Coronary artery (tissue), 2 donors: ENCODE results near the gene GALNT14.

Experiments
- DNase-seq: peaks from one replicate; pipeline ENCODE4 v3.0.0-alpha.2; 2017; ENCODE audit warnings: low spot score
- H3K27ac ChIP-seq, 2 donors: fragments of 200-600 bp; sonication (generic); one replicate each; pipeline ENCODE4 v1.5.1; 2016 to 2019
- H3K4me3 ChIP-seq: fragments of 200-600 bp; sonication (generic); 2 replicates; pipeline ENCODE4 v1.5.1; 2016; ENCODE audit warnings: mild to moderate bottlenecking, moderate library complexity
- CTCF ChIP-seq: fragments of 200-600 bp; sonication (generic); IDR thresholded peaks from one replicate; pipeline ENCODE4 v1.5.1; 2019; ENCODE audit warnings: antibody characterized with exemption

GALNT14 gene

GRCh38 chr2:31166925-31167324 lies 28.7 kb upstream of the GALNT14 start:
- no peak overlapping the region for H3K27ac ChIP-seq

GRCh38 chr2:31163011-31163539 lies 24.8 kb upstream of the GALNT14 start:
- Histone ChIP-seq H3K27ac (no peak overlapping the region), H3K4me3 (no peak overlapping the region)
- no peak for TF ChIP-seq CTCF
- DNase-seq = no peak

More at GRCh38 chr2:31166925-31167324, 28.7 kb upstream of the GALNT14 start:
- no peak overlapping the region for H3K4me3 ChIP-seq
- no peak for DNase-seq
- no peak for TF ChIP-seq CTCF

- TF ChIP-seq CTCF = no peak
- Histone ChIP-seq H3K4me3 (no peak overlapping the region), H3K27ac (no peak overlapping the region)
- no peak for DNase-seq
These were observed 23.4 kb upstream of the GALNT14 start for GRCh38 chr2:31161637-31162036.

- Histone ChIP-seq H3K4me3 (no peak overlapping the region), H3K27ac (no peak overlapping the region)
- no peak for DNase-seq
- TF ChIP-seq CTCF = no peak
These were observed 13.3 kb upstream of the GALNT14 start for GRCh38 chr2:31151501-31151900.

- TF ChIP-seq CTCF = no peak
- Histone ChIP-seq H3K4me3 (no peak overlapping the region), H3K27ac (no peak overlapping the region)
- DNase-seq = no peak
These were observed 12.0 kb upstream of the GALNT14 start for GRCh38 chr2:31150120-31150670.

GRCh38 chr2:31148514-31148913 lies 10.3 kb upstream of the GALNT14 start:
- TF ChIP-seq CTCF = no peak
- Histone ChIP-seq H3K27ac (no peak overlapping the region), H3K4me3 (no peak overlapping the region)
- no peak for DNase-seq

GRCh38 chr2:31147645-31148044 lies 9.4 kb upstream of the GALNT14 start:
- no peak overlapping the region for H3K27ac ChIP-seq
- no peak for DNase-seq
- no peak for TF ChIP-seq CTCF
- no peak overlapping the region for H3K4me3 ChIP-seq
